Lower leg skin (tissue), 4 donors: ENCODE data around the gene NME9. TPM values are rescaled to one million over a fixed set of nuclear protein-coding genes. Genes with fewer than 3 reads are reported as not detected.

Experiments used
- DNase-seq, 2 donors: peaks; one replicate each; pipeline ENCODE4 v3.0.0-alpha.2; 2019; ENCODE audit warnings: low spot score in 2 of 2
- H3K4me3 ChIP-seq: fragments of 200-600 bp; sonication (generic); 2 replicates; pipeline ENCODE4 v1.5.1; 2017; ENCODE audit warnings: mild to moderate bottlenecking, low read depth; ENCODE audit not compliant: poor library complexity, severe bottlenecking
- POLR2A ChIP-seq, 2 donors: fragments of 450-650 bp; IDR thresholded peaks; one replicate each; pipeline ENCODE4 v1.6.1; 2016 to 2017; ENCODE audit warnings: antibody characterized with exemption in 2 of 2, mild to moderate bottlenecking in 1 of 2, moderate library complexity in 1 of 2
- WGBS, 2 donors: methylation state at CpG; one replicate each; pipeline ENCODE4 v1.1.5; 2018; 5-methylcytosine and 5-hydroxymethylcytosine counted together
- intact Hi-C: fragments of 100-400 bp; cut with DNase I; formaldehyde crosslinking; loops from one replicate; pipeline ENCODE4 v1.15.0; 2023; ENCODE audit warnings: low total_unique reads
- total RNA-seq, 4 donors: library from RNA; depleted of rRNA; stranded (reverse); fragments of >200 nt; gene quantifications; one replicate each; pipeline ENCODE4 v1.1.0, GENCODE V29; 2016
- TF ChIP-seq, protein P1 (sequence below), 3 donors: fragments of 450-650 bp; IDR thresholded peaks; one replicate each; pipeline ENCODE4 v1.5.1; 2016; ENCODE audit warnings: antibody characterized with exemption in 3 of 3, mild to moderate bottlenecking in 3 of 3, moderate library complexity in 2 of 3

The NME9 gene
- total RNA-seq, 4 donors from 2014 or later: 0.42 TPM; not detected in 3

DNA sequence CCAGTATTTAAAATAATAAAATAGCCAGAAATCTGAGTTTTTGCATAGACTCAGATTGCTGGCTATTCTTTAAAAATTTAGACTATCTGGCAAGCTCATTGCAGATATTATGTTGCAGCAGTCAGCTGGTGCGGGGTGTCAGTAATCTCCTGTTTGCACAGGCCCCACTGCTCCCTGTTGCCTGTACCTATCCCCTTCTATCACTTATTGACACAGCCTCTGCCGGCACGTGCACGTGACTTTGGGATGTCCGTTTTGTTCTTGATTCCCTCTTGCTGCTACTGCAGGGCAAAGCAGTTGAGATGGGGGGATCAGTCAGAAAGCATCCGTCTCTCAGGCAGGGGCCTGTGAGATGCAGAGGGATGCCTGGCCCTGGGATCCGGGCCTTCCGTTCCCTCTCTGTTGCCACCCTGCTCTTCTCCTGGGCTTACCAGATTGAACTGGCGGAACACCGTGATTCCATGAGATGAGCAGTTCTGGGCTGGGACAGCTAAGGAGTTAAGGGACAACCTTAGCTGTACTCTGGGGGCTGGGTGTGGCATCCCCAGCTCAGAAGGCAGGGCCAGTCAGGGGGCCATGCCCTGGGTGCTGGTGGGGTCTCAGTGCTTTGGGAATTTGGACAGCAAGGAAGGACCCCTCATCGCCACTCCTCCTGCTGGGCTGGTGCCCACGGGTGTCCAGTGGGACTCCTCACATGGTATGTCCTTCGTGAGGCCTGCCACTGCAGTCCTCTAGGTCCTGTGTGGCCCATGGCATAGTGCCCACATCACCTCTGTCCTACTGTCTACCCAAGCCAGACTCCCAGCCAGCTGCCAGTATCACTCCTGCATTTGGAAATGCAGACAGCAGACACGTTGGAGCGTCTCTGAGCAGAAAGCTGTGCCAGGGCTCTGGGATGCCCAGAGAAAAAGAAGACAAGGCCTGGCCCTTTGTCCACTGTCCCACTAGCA is 30.5 kb upstream of the NME9 start:
- H3K4me3 ChIP-seq: no peak overlapping the region
- TF ChIP-seq, protein P1, sequence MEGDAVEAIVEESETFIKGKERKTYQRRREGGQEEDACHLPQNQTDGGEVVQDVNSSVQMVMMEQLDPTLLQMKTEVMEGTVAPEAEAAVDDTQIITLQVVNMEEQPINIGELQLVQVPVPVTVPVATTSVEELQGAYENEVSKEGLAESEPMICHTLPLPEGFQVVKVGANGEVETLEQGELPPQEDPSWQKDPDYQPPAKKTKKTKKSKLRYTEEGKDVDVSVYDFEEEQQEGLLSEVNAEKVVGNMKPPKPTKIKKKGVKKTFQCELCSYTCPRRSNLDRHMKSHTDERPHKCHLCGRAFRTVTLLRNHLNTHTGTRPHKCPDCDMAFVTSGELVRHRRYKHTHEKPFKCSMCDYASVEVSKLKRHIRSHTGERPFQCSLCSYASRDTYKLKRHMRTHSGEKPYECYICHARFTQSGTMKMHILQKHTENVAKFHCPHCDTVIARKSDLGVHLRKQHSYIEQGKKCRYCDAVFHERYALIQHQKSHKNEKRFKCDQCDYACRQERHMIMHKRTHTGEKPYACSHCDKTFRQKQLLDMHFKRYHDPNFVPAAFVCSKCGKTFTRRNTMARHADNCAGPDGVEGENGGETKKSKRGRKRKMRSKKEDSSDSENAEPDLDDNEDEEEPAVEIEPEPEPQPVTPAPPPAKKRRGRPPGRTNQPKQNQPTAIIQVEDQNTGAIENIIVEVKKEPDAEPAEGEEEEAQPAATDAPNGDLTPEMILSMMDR (IDR thresholded peaks at IDR 0.05): no peak
- no peak for TF ChIP-seq POLR2A (IDR thresholded peaks at IDR 0.05)
- 91 to 94% methylated on average over 15 of the region's 15 CpGs for WGBS, 2 donors
- intact Hi-C loops: no loop called here
- DNase-seq: no peak

DNA sequence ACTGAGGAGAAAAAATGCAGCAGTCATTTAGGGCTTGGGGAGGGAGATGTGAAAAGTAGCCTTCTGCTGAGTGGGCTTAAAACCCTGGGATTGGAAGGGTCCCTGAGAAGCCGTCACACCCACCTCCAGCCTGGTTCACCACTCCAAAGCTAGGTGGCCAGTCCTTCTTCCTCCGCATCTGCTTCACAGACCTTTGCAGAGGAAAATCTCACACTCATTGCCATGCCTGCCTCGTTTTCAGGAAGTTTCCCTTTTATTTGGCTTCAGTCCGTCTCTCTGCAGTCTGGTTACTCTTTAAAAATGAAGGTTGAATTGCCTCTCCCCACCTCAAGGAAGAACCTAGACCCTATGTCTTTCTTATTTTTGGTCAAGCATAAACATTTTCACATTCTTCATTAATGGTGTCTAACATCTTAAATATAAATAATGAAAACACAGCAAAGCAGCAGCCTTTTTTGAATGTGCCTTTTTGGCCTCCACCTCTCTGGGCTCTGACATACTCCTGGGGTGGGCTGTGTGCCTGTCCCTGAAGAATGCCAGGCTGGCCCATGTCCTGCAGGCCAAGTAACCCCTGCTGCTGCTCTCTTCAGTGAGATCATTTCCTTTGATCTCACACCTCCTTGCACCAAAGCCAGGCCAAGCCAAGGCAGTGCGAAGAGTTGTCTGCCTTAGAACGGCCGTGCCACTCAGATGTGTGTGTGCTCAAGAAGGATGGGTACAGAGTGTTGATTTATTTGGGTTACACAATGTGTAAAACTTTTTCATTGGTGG is 29.7 kb upstream of the NME9 start:
- TF ChIP-seq, protein P1 (IDR thresholded peaks at IDR 0.05): no peak
- no peak for TF ChIP-seq POLR2A (IDR thresholded peaks at IDR 0.05)
- intact Hi-C loops: no loop called here
- H3K4me3 ChIP-seq: no peak overlapping the region
- DNase-seq: no peak
- 79 to 84% methylated on average over 7 of the region's 7 CpGs for WGBS, 2 donors

DNA sequence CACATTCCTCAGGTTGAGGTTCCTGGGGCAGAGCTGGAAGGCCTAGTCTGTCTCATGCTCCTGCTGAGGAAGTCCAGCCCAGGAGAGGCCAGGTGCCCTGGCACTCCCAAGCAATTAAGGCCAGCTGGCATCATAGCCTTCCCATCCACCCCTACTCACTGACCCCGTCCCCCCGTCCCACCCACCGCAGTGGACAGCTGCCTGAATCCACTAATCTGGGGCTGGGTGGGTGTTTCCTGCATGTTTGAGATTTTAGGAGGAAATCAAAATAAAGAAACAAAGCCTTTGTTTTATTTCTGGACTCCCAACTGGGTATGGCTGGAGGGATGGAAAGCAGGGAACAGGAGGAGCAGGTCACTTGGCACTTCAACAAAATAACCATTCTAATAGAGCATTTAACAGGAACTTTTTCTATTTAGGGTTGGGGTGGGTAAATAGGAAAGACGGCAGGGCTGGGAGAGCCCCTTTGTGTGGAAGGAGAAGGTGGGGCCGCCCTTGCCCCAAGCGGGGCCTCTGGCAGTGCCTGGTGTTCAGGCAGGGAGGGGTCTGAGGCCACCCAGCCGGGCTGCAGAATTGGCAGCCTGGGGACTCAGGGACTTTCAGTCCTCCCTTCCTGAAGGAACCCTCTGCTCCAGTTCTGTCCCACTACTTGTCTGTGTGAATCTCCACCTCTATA is 27.2 kb upstream of the NME9 start:
- no peak for TF ChIP-seq POLR2A (IDR thresholded peaks at IDR 0.05)
- TF ChIP-seq, protein P1 (IDR thresholded peaks at IDR 0.05): no peak
- DNase-seq: peak in 1 of 2 donors; percentile 77
- H3K4me3 ChIP-seq: no peak overlapping the region
- 69 to 77% methylated on average over 7 of the region's 7 CpGs for WGBS, 2 donors
- intact Hi-C loops: no loop called here

DNA sequence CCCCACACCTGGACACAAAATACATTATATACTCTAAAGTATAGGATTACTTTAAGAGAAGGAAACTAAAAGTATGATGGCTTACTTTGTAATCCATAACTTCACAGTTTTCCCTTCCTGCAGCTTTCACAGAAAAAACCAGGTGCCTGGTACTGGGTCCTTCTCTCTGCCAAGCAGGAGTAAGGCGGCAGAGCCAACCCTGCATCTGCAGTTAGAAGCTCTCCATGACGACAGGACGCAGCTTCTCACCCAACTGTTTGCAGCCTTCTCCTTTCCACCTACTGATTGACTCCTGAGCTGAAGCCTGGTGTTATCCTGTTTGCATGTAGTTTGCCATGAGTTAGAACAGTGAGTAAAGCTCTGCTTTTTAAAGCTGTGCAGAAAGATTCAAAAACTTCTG is 25.4 kb upstream of the NME9 start:
- intact Hi-C loops: no loop called here
- WGBS, 2 donors: 87 to 90% methylated on average over 3 of the region's 3 CpGs
- TF ChIP-seq POLR2A (IDR thresholded peaks at IDR 0.05): no peak
- TF ChIP-seq, protein P1 (IDR thresholded peaks at IDR 0.05): no peak
- DNase-seq: no peak
- no peak overlapping the region for H3K4me3 ChIP-seq

DNA sequence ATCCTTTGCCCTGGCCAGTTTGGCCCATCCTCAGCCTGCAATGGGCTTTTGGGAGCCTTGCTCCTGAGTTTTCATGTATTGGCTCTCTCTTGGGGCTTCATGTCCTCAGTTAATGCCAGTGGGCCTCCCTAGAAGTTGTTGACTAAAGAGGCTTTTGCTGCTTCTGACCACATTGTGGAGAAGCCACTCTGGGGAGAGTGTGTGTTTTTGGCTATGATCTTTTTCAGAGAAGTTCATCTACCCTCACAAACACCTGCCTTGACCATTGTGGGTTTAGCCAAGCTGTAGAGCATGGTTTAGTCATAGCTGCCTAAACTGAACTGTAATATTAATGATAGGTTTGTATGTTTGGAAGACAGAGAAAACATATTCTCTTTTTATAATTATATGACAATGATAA is 24.7 kb upstream of the NME9 start:
- DNase-seq: peak in 1 of 2 donors; percentile 20
- intact Hi-C loops: no loop called here
- H3K4me3 ChIP-seq: no peak overlapping the region
- no peak for TF ChIP-seq POLR2A (IDR thresholded peaks at IDR 0.05)
- TF ChIP-seq, protein P1 (IDR thresholded peaks at IDR 0.05): no peak
